ENCODE measurements around the gene CTIF. TPM values are rescaled to one million over a fixed set of nuclear protein-coding genes. Genes with fewer than 3 reads are reported as not detected.

The CTIF gene
- total and polyA plus RNA-seq, 2 donors (not counting 1 experiment from before 2014, with no cell fraction given) = 27.2 to 28.1 TPM

DNA sequence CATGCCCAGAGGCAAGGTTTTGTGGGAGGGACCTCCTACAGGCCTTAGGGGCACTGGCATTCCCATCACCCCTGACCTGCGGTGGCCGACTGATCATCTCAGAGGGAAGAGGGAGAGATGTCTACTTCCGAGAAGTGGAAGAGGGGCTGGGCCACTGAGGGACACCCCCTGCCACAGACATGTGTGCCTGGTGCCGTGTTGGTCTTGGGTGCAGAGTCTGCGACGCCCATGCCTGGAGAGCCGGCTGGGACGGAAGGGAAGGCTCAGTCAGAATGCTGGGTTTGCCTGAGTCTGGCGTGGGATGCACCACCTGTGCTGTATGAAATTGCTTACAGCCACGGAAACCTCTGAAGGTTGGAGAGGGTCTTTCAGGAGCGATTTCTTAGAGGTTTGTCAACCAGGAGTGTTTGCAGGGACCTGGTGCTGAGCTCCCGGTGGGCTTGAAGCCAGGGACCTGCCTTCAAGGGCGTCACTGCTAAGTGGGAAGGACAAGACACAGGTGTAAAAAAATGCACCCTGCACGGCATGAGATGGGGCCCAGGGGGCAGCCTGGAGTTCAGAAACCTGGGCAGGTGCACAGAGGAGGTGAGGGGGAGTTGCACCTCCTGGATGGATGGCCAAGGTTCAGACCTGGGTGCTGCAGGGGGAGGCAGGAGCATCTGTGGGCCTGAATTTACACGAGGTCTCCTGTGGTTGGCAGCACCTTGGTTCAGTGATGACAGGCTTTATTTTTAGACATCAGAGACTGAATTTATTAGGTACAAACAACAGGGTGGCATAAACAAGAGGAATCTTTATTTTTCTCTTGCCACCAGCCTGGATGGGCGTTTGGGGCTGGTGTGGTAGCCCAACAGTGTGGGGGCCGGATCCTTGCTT, 100.3 kb downstream of the CTIF start:
- peaks cover 3% of the 10 kb centered on the region for H3K79me2 ChIP-seq (ENCODE audit: control insufficient read depth, insufficient read depth, low read length)
- H4K20me1 ChIP-seq (ENCODE audit: control insufficient read depth, extremely low read depth, insufficient read depth, low read length) = no peaks in the 10 kb centered on the region
- no peak overlapping the region for H3K4me3 ChIP-seq (replicated peaks in 1 of 4; ENCODE audit: control extremely low read depth in 1 of 4, insufficient read depth in 1 of 4, low read depth in 3 of 4, low read length in 4 of 4)
- no peaks in the 10 kb centered on the region for H3K9me3 ChIP-seq (ENCODE audit: control insufficient read depth, insufficient read depth, low read depth, low read length)
- no peaks in the 10 kb centered on the region for H3K27me3 ChIP-seq (ENCODE audit: control insufficient read depth, insufficient read depth, low read length)
- TF ChIP-seq EZH2 (IDR thresholded peaks at IDR 0.05; ENCODE audit: low read length, missing control alignments) = no peak
- H3K4me1 ChIP-seq (ENCODE audit: control insufficient read depth, extremely low read depth, insufficient read depth, low read length) = peaks cover 24% of the 10 kb centered on the region
- H3K36me3 ChIP-seq (ENCODE audit: control insufficient read depth, insufficient read depth, low read length) = peaks cover 7% of the 10 kb centered on the region
- H3K4me2 ChIP-seq (ENCODE audit: extremely low read depth, insufficient read depth, low read length) = no peak overlapping the region
- no peak overlapping the region for H2AFZ ChIP-seq (ENCODE audit: low read length)
- H3K27ac ChIP-seq (ENCODE audit: insufficient read depth, low read length) = no peak overlapping the region
- no peak overlapping the region for H3K9ac ChIP-seq (ENCODE audit: insufficient read depth, low read length)
- no peak for DNase-seq (ENCODE audit: low read depth in 2 of 2)

DNA sequence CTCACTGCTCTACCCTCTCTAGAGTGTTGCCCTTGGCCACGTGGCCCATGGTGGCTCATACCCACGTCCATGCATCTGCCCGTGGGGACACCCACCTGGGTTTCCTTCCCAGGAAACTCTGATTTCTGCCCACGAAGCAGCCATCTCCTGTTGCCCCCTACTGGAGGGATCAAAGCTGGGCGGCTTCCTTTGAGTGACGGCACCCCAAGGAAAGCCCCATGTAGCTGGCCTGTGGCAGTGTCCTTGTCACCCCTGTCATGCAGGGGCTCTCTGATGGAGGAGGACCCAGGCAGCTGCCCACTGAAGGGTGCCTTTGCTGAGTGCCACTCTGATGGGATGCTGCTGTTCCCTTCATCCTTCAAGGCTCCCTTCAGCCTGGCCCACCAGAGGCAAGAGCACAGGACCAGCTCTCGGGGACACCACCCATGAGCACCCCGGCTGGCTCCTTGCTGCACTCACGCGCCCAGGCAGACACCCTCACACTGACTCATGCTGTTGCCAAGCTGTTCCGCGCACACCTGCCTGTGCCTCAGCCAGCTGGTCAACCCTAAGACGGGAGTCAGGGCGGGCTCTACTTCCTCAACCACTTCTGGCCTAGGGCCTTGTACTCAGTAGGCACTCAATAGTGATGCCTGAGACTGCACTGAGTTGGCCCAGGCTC, 101.1 kb downstream of the CTIF start:
- H3K27ac ChIP-seq (ENCODE audit: insufficient read depth, low read length) = peak overlapping the region; percentile 30
- H3K4me2 ChIP-seq (ENCODE audit: extremely low read depth, insufficient read depth, low read length) = no peak overlapping the region
- peaks cover 24% of the 10 kb centered on the region for H3K4me1 ChIP-seq (ENCODE audit: control insufficient read depth, extremely low read depth, insufficient read depth, low read length)
- peak; percentile 14 to 25 for TF ChIP-seq CTCF (conservative IDR thresholded peaks at IDR 0.05 in 1 of 2, IDR thresholded peaks at IDR 0.05 in 1 of 2; ENCODE audit: low read depth in 1 of 2, low read length in 2 of 2)
- no peak for TF ChIP-seq EZH2 (IDR thresholded peaks at IDR 0.05; ENCODE audit: low read length, missing control alignments)
- H3K4me3 ChIP-seq (replicated peaks in 1 of 4; ENCODE audit: control extremely low read depth in 1 of 4, insufficient read depth in 1 of 4, low read depth in 3 of 4, low read length in 4 of 4) = no peak overlapping the region
- H3K9me3 ChIP-seq (ENCODE audit: control insufficient read depth, insufficient read depth, low read depth, low read length) = no peaks in the 10 kb centered on the region
- DNase-seq (ENCODE audit: low read depth in 2 of 2) = no peak
- no peak overlapping the region for H3K9ac ChIP-seq (ENCODE audit: insufficient read depth, low read length)
- H4K20me1 ChIP-seq (ENCODE audit: control insufficient read depth, extremely low read depth, insufficient read depth, low read length) = no peaks in the 10 kb centered on the region
- H3K36me3 ChIP-seq (ENCODE audit: control insufficient read depth, insufficient read depth, low read length) = peaks cover 7% of the 10 kb centered on the region
- no peak overlapping the region for H2AFZ ChIP-seq (ENCODE audit: low read length)
- no peaks in the 10 kb centered on the region for H3K27me3 ChIP-seq (ENCODE audit: control insufficient read depth, insufficient read depth, low read length)
- H3K79me2 ChIP-seq (ENCODE audit: control insufficient read depth, insufficient read depth, low read length) = peaks cover 3% of the 10 kb centered on the region

DNA sequence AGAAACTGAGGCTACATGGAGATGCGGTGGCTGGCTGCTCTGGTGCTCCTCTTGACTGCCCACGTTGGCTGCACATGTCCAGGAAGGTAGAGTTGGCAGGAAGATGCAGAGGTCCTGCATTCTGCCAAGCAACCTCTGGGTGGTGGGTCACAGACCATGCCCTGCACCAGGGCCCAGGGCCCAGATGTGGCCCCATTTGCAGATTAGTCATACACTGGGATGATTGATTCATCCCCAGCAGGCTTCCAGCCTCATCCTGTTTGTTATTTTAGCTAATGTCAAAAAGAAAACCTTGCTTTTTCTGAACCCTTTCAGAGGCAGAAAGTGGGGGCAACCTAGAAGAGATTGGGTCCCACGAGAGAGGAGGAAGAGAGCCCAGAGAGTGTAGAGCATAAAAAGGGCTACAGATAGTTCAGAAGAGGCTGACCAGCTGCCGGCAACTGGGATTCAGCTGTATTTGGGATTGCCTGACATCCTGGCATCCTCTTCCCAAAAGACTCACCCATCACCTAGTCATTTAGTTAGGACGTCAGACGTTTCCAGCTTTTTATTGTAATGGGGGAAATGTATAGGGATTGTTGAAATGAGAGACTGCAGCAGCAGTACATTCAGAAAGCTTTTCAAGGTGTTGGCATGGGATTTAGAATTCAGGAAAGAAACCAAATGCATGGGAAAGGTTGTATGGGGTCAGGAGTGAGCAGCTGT, 101.9 kb downstream of the CTIF start:
- Histone ChIP-seq H3K9ac (ENCODE audit: insufficient read depth, low read length) (no peak overlapping the region), H3K79me2 (ENCODE audit: control insufficient read depth, insufficient read depth, low read length) (peaks cover 3% of the 10 kb centered on the region), H3K36me3 (ENCODE audit: control insufficient read depth, insufficient read depth, low read length) (peaks cover 7% of the 10 kb centered on the region), H3K27ac (ENCODE audit: insufficient read depth, low read length) (peak overlapping the region; percentile 40), H3K4me1 (ENCODE audit: control insufficient read depth, extremely low read depth, insufficient read depth, low read length) (peaks cover 24% of the 10 kb centered on the region), H3K27me3 (ENCODE audit: control insufficient read depth, insufficient read depth, low read length) (no peaks in the 10 kb centered on the region), H4K20me1 (ENCODE audit: control insufficient read depth, extremely low read depth, insufficient read depth, low read length) (no peaks in the 10 kb centered on the region), H3K4me2 (ENCODE audit: extremely low read depth, insufficient read depth, low read length) (peak overlapping the region; percentile 17), H2AFZ (ENCODE audit: low read length) (no peak overlapping the region), H3K4me3 (replicated peaks in 1 of 4; ENCODE audit: control extremely low read depth in 1 of 4, insufficient read depth in 1 of 4, low read depth in 3 of 4, low read length in 4 of 4) (no peak overlapping the region), H3K9me3 (ENCODE audit: control insufficient read depth, insufficient read depth, low read depth, low read length) (no peaks in the 10 kb centered on the region)
- DNase-seq (ENCODE audit: low read depth in 2 of 2) = peak; percentile 27 to 71
- TF ChIP-seq EZH2 (IDR thresholded peaks at IDR 0.05; ENCODE audit: low read length, missing control alignments) (no peak), CTCF (conservative IDR thresholded peaks at IDR 0.05 in 1 of 2, IDR thresholded peaks at IDR 0.05 in 1 of 2; ENCODE audit: low read depth in 1 of 2, low read length in 2 of 2) (no peak)
